HCT116 (cell line): ENCODE measurements around the gene HMG20A. TPM values are rescaled to one million over a fixed set of nuclear protein-coding genes. Genes with fewer than 3 reads are reported as not detected.

Source experiments
- ATAC-seq: fragments of 200-7000 bp; cut with Tn5 transposase; 2 replicates; pipeline ENCODE4 v1.9.1; 2020; ENCODE audit warnings: mild to moderate bottlenecking, moderate library complexity
- BruUV-seq: library from RNA; stranded (reverse); fragments of 400-500 nt; replicated peaks from 2 replicates; lab custom pipeline; 2021; lab: Mats Ljungman, UMichigan
- CTCF ChIA-PET: fragments of 300-600 bp; sonication (Branson Sonifier 250); formaldehyde crosslinking; loops from one replicate; lab custom pipeline; 2021; ENCODE audit warnings: antibody characterized with exemption; lab: Charles Lee
- POLR2A ChIA-PET: fragments of 300-600, 350-600 bp; sonication (Branson Sonifier 250); formaldehyde crosslinking; loops from one replicate; lab custom pipeline; 2021; ENCODE audit warnings: antibody characterized with exemption; lab: Charles Lee
- RAD21 ChIA-PET, 2 experiments: fragments of 300-600 bp; sonication (Branson Sonifier 250); formaldehyde crosslinking; loops; one replicate each; lab custom pipeline; 2023; ENCODE audit warnings: low total read pairs in 2 of 2; ENCODE audit not compliant: uncharacterized antibody in 2 of 2, unreplicated experiment in 2 of 2, low non-redundant PET in 1 of 2; lab: Charles Lee
- DNase-seq: peaks from one replicate; pipeline ENCODE4 v3.0.0-alpha.2; 2010; ENCODE audit warnings: low read depth, low spot score
- H2AFZ ChIP-seq: fragments of 200-600 bp; shearing (Covaris generic), sonication (generic); 2 replicates; pipeline ENCODE4 v1.6.1; 2017; ENCODE audit warnings: low read depth, mixed run types, mixed read lengths, antibody characterized with exemption, low read length; ENCODE audit not compliant: poor library complexity, severe bottlenecking
- H3K27ac ChIP-seq: 2 replicates; pipeline ENCODE4 v1.5.1; 2012; ENCODE audit warnings: low read depth, low read length
- H3K27me3 ChIP-seq: fragments of 200-600 bp; sonication (generic); 2 replicates; pipeline ENCODE4 v1.6.1; 2016; ENCODE audit warnings: mixed run types, low read length, mixed read lengths; ENCODE audit not compliant: insufficient read depth
- H3K36me3 ChIP-seq, 2 experiments: fragments of 200-500 bp in 1 of 2; fragments of 200-600 bp in 1 of 2; sonication (Bioruptor generic) in 1 of 2; sonication (generic) in 1 of 2; 2 replicates each; pipeline versions ENCODE4 v1.5.1 to v1.6.1; 2014 to 2016; ENCODE audit warnings: low read length in 2 of 2, inconsistent platforms in 1 of 2, mixed read lengths in 1 of 2, mixed run types in 1 of 2; ENCODE audit not compliant: insufficient read depth in 2 of 2, control insufficient read depth in 1 of 2
- H3K4me1 ChIP-seq, 2 experiments: fragments of 200-600 bp in 1 of 2; sonication (generic) in 1 of 2; 2 replicates each; pipeline versions ENCODE4 v1.5.1 to v1.6.1; 2012 to 2017; ENCODE audit warnings: low read length in 2 of 2, inconsistent platforms in 1 of 2, mild to moderate bottlenecking in 1 of 2, mixed read lengths in 1 of 2, mixed run types in 1 of 2, moderate library complexity in 1 of 2; ENCODE audit not compliant: insufficient read depth in 2 of 2, control insufficient read depth in 1 of 2
- H3K4me2 ChIP-seq: fragments of 200-600 bp; sonication (generic); 2 replicates; pipeline ENCODE4 v1.6.1; 2017; ENCODE audit warnings: mixed run types, low read length, mixed read lengths
- H3K4me3 ChIP-seq, 2 experiments: fragments of 200-600 bp in 1 of 2; sonication (generic) in 1 of 2; replicated peaks in 1 of 2; 2 replicates each; pipeline ENCODE4 v1.5.1; 2011 to 2016; ENCODE audit warnings: low read length in 2 of 2, control low read depth in 1 of 2, low read depth in 1 of 2, mild to moderate bottlenecking in 1 of 2, mixed read lengths in 1 of 2, mixed run types in 1 of 2
- H3K79me2 ChIP-seq: fragments of 200-600 bp; sonication (generic); 2 replicates; pipeline ENCODE4 v1.6.1; 2017; ENCODE audit warnings: mild to moderate bottlenecking, mixed run types, low read length, moderate library complexity, mixed read lengths; ENCODE audit not compliant: insufficient read depth
- H3K9ac ChIP-seq: fragments of 200-600 bp; sonication (generic); 2 replicates; pipeline ENCODE4 v1.6.1; 2016; ENCODE audit warnings: low read length, mixed read lengths
- H3K9me2 ChIP-seq: fragments of 200-600 bp; sonication (generic), shearing (Covaris generic); 2 replicates; pipeline ENCODE4 v1.6.1; 2017; ENCODE audit warnings: mixed run types, mild to moderate bottlenecking, moderate library complexity; ENCODE audit not compliant: insufficient read depth
- H3K9me3 ChIP-seq, 2 experiments: fragments of 200-500 bp in 1 of 2; fragments of 200-600 bp in 1 of 2; sonication (Bioruptor generic) in 1 of 2; sonication (generic) in 1 of 2; 2 replicates each; pipeline ENCODE4 v1.6.1; 2014 to 2017; ENCODE audit warnings: low read length in 2 of 2, mixed read lengths in 2 of 2, inconsistent platforms in 1 of 2, low read depth in 1 of 2, mild to moderate bottlenecking in 1 of 2, mixed run types in 1 of 2, moderate library complexity in 1 of 2; ENCODE audit not compliant: control insufficient read depth in 1 of 2, insufficient read depth in 1 of 2
- H4K20me1 ChIP-seq: fragments of 200-600 bp; sonication (generic), shearing (Covaris generic); 2 replicates; pipeline ENCODE4 v1.6.1; 2017; ENCODE audit warnings: mixed run types, mild to moderate bottlenecking, moderate library complexity; ENCODE audit not compliant: insufficient read depth
- CEBPB ChIP-seq: IDR thresholded peaks from 2 replicates; pipeline ENCODE4 v1.6.1; 2012; ENCODE audit warnings: low read depth
- EGR1 ChIP-seq: IDR thresholded peaks from 2 replicates; pipeline ENCODE4 v1.6.1; 2012; ENCODE audit warnings: low read depth
- EZH2 ChIP-seq: fragments of 200-600 bp; sonication (generic); IDR thresholded peaks from 2 replicates; pipeline ENCODE4 v1.6.1; 2017; ENCODE audit warnings: antibody characterized with exemption, mixed run types
- EZH2phosphoT487 ChIP-seq: fragments of 200-600 bp; IDR thresholded peaks from 2 replicates; pipeline ENCODE4 v1.6.1; 2018; ENCODE audit warnings: antibody characterized with exemption, borderline replicate concordance
- FOSL1 ChIP-seq: IDR thresholded peaks from 2 replicates; pipeline ENCODE4 v1.6.1; 2012; ENCODE audit warnings: low read depth
- JUND ChIP-seq: IDR thresholded peaks from 2 replicates; pipeline ENCODE4 v1.6.1; 2012
- POLR2A ChIP-seq: IDR thresholded peaks from 2 replicates; pipeline ENCODE4 v1.7.0; 2011; ENCODE audit warnings: borderline replicate concordance; ENCODE audit not compliant: insufficient read depth, insufficient read length; ENCODE audit errors: extremely low read depth
- SRF ChIP-seq: IDR thresholded peaks from 2 replicates; pipeline ENCODE4 v1.6.1; 2012; ENCODE audit warnings: low read depth
- TCF7L2 ChIP-seq: IDR thresholded peaks from 2 replicates; pipeline ENCODE4 v1.7.0; 2011; ENCODE audit warnings: borderline replicate concordance, inconsistent platforms; ENCODE audit not compliant: insufficient read depth, insufficient read length; ENCODE audit errors: extremely low read depth
- ZFX ChIP-seq: fragments of 450-650 bp; IDR thresholded peaks from 2 replicates; pipeline ENCODE4 v1.6.1; 2017
- ZNF274 ChIP-seq: fragments of 200-500 bp; sonication (Bioruptor generic); IDR thresholded peaks from 2 replicates; pipeline ENCODE4 v1.6.1; 2014; ENCODE audit warnings: mild to moderate bottlenecking, low read depth, low read length, inconsistent platforms
- intact Hi-C: fragments of 100-400 bp; cut with micrococcal nuclease; formaldehyde crosslinking; loops from 2 replicates; pipeline ENCODE4 v1.10.0; 2022
- total RNA-seq: library from RNA; stranded (reverse); gene quantifications from one replicate; pipeline ENCODE4 v1.2.1, GENCODE V29; 2021; ENCODE audit not compliant: unreplicated experiment
- TF ChIP-seq, protein P1 (sequence below): IDR thresholded peaks from 2 replicates; pipeline ENCODE4 v1.6.1; 2012
- TF ChIP-seq, protein P2 (sequence below): IDR thresholded peaks from 2 replicates; pipeline ENCODE4 v1.6.1; 2012
- TF ChIP-seq, protein P3 (sequence below), 3 experiments: fragments of 200-600 bp in 1 of 3; sonication (generic) in 1 of 3; IDR thresholded peaks in 2 of 3; conservative IDR thresholded peaks in 1 of 3; 2 replicates each; pipeline ENCODE4 v1.5.1; 2012 to 2017; ENCODE audit warnings: low read depth in 2 of 3, low read length in 2 of 3, antibody characterized with exemption in 1 of 3, borderline replicate concordance in 1 of 3, control low read depth in 1 of 3, mild to moderate bottlenecking in 1 of 3, mixed read lengths in 1 of 3, mixed run types in 1 of 3, moderate library complexity in 1 of 3; ENCODE audit not compliant: insufficient read depth in 1 of 3
- TF ChIP-seq, protein P4 (sequence below): IDR thresholded peaks from 2 replicates; pipeline ENCODE4 v1.6.1; 2011; ENCODE audit warnings: mild to moderate bottlenecking, low read length, moderate library complexity; ENCODE audit not compliant: insufficient replicate concordance; ENCODE audit errors: extremely low read depth

HMG20A gene
- total RNA-seq, 1 experiment from 2014 or later: 37.7 TPM

DNA sequence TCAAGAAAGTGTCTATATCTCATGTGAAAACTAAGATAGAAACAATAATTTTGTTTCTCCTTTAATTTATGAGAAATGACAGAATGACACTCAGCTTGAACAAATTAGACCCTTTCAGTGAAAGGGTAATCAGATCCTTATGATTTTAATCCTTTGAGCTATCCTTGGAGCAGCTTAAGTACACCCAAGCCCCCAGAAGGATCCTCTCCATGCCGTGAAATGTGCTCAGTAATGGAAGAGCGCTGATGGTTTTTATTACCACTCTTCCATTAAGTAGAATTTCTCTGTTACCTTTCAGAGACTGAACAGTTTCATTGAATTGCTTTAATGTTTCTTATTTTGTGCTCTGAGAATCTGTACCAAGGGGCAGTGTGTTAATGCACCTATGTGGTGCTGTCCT lies 54.3 kb downstream of the HMG20A start:
- RAD21 ChIA-PET: no interaction called here
- H2AFZ ChIP-seq: no peak overlapping the region
- H3K4me3 ChIP-seq: no peak overlapping the region
- TF ChIP-seq EGR1 (no peak), CEBPB (no peak), TCF7L2 (no peak), ZNF274 (no peak), EZH2 (no peak), EZH2phosphoT487 (no peak), JUND (no peak), POLR2A (no peak), ZFX (no peak), FOSL1 (no peak), SRF (no peak)
- TF ChIP-seq, protein P1, sequence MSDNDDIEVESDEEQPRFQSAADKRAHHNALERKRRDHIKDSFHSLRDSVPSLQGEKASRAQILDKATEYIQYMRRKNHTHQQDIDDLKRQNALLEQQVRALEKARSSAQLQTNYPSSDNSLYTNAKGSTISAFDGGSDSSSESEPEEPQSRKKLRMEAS: no peak
- TF ChIP-seq, protein P2, sequence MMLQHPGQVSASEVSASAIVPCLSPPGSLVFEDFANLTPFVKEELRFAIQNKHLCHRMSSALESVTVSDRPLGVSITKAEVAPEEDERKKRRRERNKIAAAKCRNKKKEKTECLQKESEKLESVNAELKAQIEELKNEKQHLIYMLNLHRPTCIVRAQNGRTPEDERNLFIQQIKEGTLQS: no peak
- TF ChIP-seq, protein P3, sequence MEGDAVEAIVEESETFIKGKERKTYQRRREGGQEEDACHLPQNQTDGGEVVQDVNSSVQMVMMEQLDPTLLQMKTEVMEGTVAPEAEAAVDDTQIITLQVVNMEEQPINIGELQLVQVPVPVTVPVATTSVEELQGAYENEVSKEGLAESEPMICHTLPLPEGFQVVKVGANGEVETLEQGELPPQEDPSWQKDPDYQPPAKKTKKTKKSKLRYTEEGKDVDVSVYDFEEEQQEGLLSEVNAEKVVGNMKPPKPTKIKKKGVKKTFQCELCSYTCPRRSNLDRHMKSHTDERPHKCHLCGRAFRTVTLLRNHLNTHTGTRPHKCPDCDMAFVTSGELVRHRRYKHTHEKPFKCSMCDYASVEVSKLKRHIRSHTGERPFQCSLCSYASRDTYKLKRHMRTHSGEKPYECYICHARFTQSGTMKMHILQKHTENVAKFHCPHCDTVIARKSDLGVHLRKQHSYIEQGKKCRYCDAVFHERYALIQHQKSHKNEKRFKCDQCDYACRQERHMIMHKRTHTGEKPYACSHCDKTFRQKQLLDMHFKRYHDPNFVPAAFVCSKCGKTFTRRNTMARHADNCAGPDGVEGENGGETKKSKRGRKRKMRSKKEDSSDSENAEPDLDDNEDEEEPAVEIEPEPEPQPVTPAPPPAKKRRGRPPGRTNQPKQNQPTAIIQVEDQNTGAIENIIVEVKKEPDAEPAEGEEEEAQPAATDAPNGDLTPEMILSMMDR (IDR thresholded peaks at IDR 0.05 in 2 of 3, conservative IDR thresholded peaks at IDR 0.05 in 1 of 3; ENCODE audit: borderline replicate concordance in 1 of 3, insufficient read depth in 1 of 3, low read depth in 2 of 3, low read length in 2 of 3): no peak
- TF ChIP-seq, protein P4, sequence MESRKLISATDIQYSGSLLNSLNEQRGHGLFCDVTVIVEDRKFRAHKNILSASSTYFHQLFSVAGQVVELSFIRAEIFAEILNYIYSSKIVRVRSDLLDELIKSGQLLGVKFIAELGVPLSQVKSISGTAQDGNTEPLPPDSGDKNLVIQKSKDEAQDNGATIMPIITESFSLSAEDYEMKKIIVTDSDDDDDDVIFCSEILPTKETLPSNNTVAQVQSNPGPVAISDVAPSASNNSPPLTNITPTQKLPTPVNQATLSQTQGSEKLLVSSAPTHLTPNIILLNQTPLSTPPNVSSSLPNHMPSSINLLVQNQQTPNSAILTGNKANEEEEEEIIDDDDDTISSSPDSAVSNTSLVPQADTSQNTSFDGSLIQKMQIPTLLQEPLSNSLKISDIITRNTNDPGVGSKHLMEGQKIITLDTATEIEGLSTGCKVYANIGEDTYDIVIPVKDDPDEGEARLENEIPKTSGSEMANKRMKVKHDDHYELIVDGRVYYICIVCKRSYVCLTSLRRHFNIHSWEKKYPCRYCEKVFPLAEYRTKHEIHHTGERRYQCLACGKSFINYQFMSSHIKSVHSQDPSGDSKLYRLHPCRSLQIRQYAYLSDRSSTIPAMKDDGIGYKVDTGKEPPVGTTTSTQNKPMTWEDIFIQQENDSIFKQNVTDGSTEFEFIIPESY: no peak
- no TSS peak for BruUV-seq
- DNase-seq: no peak
- H3K79me2 ChIP-seq: no peaks in the 10 kb centered on the region
- peaks cover 23 to 41% of the 10 kb centered on the region in 2 experiments; a peak in 3 of 4 replicates for H3K36me3 ChIP-seq
- no peaks in the 10 kb centered on the region for H3K9me3 ChIP-seq
- H3K4me1 ChIP-seq: no peaks in the 10 kb centered on the region
- H3K4me2 ChIP-seq: no peak overlapping the region
- no peaks in the 10 kb centered on the region for H3K27me3 ChIP-seq
- CTCF ChIA-PET: interaction anchor here (0.9 kb wide), 1 partner anchor 22 kb away, joined by 3 read pairs; no protein-coding TSS in a partner anchor
- no peak overlapping the region for H3K27ac ChIP-seq
- no peaks in the 10 kb centered on the region for H4K20me1 ChIP-seq
- POLR2A ChIA-PET: no interaction called here
- no peak for ATAC-seq
- H3K9ac ChIP-seq: no peak overlapping the region
- H3K9me2 ChIP-seq: no peaks in the 10 kb centered on the region
- intact Hi-C loops: no loop called here
